ENCODE measurements around the gene ASPDH.
A peak's percentile ranks its signal among the peaks of the same experiment; 100 is the strongest.

Gene ASPDH

GRCh38 chr19:50496189-50497021 lies 17.3 kb downstream of the ASPDH start:
- peak; percentile 58 for DNase-seq (ENCODE audit: low spot score)

GRCh38 chr19:50495020-50495531 lies 18.6 kb downstream of the ASPDH start:
- no peak for DNase-seq (ENCODE audit: low spot score)

GRCh38 chr19:50494186-50495019 lies 19.3 kb downstream of the ASPDH start:
- DNase-seq (ENCODE audit: low spot score), result no peak

GRCh38 chr19:50493171-50493570 lies 20.5 kb downstream of the ASPDH start:
- DNase-seq (ENCODE audit: low spot score), result no peak

- no peak for DNase-seq (ENCODE audit: low spot score)
Observed at GRCh38 chr19:50492303-50493052, 21.2 kb downstream of the ASPDH start.

GRCh38 chr19:50490991-50491472 lies 22.7 kb downstream of the ASPDH start:
- no peak for DNase-seq (ENCODE audit: low spot score)

- no peak for DNase-seq (ENCODE audit: low spot score)
Observed at GRCh38 chr19:50490411-50490811, 23.3 kb downstream of the ASPDH start.

GRCh38 chr19:50489461-50490011 lies 24.2 kb downstream of the ASPDH start:
- DNase-seq (ENCODE audit: low spot score), result no peak

GRCh38 chr19:50488389-50489194 lies 25.1 kb downstream of the ASPDH start:
- no peak for DNase-seq (ENCODE audit: low spot score)

- DNase-seq (ENCODE audit: low spot score), result no peak
Observed at GRCh38 chr19:50486823-50487515, 26.7 kb downstream of the ASPDH start.

GRCh38 chr19:50485284-50485955 lies 28.3 kb downstream of the ASPDH start:
- no peak for DNase-seq (ENCODE audit: low spot score)

- no peak for DNase-seq (ENCODE audit: low spot score)
Observed at GRCh38 chr19:50482916-50483315, 30.8 kb downstream of the ASPDH start.

- no peak for DNase-seq (ENCODE audit: low spot score)
Observed at GRCh38 chr19:50482271-50482855, 31.4 kb downstream of the ASPDH start.

GRCh38 chr19:50481351-50482149 lies 32.2 kb downstream of the ASPDH start:
- no peak for DNase-seq (ENCODE audit: low spot score)

GRCh38 chr19:50480281-50481111 lies 33.2 kb downstream of the ASPDH start:
- no peak for DNase-seq (ENCODE audit: low spot score)

GRCh38 chr19:50479761-50480251 lies 33.9 kb downstream of the ASPDH start:
- DNase-seq (ENCODE audit: low spot score), result no peak

Data from HuH-7 (cell line).